EL (cell line): ENCODE data around the gene ONECUT2.
"Not testable (repeated sequence)": the region's sequence is repeated elsewhere in the genome, so short reads cannot be mapped to it uniquely, and the experiment has no call there.

ENCODE experiments used
- DNase-seq: peaks from one replicate; pipeline ENCODE4 v3.0.0-alpha.2; 2016

The ONECUT2 gene

GRCh38 chr18:57447154-57447621, 12.0 kb downstream of the ONECUT2 start:
- peak; percentile 31 for DNase-seq

DNA sequence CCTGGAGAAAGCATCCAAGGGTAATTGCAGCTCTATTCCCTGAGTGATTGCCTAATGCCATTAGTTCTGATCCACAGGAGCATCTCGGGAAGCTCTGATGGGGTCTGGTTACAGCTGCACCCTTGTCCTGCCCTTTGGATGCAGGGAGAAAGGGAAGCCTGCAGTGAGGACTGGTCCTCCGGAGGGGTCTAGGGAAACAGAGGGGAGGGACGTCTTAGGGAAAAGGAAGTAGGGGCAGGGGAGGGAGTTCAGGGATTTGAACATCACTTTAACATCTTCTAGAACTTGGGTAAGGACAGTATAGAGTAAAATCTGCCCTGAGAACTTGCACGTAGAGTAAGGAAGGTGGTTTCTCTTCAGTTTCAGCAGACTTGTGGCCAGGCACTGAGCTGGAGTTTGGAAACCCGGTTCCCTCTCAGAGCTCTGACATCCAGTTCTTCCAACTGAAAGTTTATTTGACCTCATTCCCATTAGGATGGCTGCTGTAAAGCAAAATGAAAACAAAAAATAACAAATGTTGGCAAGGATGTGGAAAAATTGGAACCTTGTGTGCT, 20.5 kb downstream of the ONECUT2 start:
- DNase-seq, result no peak

DNA sequence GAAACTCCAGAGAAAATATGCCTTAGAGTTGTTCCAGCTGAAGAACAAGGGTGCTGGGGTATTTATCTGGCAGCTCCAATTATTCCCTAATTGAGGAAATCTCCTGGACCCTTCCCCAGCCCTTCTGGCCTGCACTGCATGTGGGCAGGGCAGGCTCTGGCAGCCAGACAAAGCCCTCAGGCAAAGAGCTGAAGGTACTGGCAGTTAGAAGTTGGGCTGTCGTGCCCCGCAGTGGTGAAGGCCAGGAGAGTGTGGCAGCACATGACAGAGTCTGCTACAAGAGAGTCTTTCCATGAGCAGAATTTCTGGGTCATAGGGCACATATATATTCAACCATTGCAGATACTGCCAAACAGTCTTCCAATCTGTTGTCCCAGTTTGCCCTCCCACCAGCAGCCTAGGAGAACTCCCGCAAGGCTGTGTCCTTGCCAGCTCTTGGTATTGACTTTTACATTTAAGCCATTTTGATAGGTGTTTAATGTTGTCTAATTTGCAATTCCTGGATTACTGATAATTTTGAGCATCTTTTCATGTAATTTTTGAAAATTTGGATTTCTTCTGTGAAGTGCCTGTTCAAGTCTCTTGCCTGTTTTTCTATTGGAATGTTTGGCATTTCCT, 26.6 kb downstream of the ONECUT2 start:
- no peak for DNase-seq

DNA sequence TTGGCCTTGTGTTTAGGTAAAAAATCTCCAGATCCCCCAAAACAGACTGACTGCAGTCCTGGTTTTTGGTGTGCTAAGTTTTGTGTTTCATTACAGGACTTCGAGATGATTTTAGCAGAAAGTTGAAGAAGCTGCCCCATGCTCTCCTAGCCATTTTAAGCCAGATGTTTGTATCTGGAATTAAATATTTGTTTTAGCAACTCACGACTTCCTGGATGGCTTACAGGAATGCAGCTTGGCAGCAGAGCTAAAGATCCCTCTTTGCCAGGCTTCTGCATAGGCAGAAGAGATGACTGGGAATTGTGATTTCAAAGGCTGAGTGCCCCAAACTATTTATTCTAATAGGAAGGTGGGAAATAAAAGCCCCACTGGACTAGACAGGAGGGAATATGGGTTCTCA, 31.1 kb downstream of the ONECUT2 start:
- DNase-seq, result no peak

- DNase-seq, result no peak
Measured at GRCh38 chr18:57466745-57467409, 31.7 kb downstream of the ONECUT2 start.

- no peak for DNase-seq
Measured at GRCh38 chr18:57469884-57470283, 34.7 kb downstream of the ONECUT2 start.

DNA sequence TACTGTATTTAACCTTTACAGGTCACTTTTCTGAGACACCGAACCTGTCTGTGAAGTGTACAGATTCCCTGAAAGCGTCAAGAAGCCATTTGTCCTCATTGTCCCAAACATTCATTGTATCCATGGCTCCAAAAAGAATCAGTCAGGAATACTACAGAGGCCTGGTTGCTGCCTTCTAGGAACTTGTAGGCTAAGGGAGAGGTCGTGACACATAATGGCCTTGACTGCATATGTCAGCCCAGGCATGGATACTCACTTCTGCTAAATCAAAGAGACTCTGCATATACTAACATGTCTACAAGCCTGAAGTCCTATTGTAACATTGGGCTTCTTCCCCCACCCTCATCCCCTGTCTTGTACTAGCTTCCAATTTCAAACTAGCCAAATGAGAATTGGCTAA, 40.2 kb downstream of the ONECUT2 start:
- DNase-seq, result no peak

- no peak for DNase-seq
Measured at GRCh38 chr18:57475903-57476302, 40.7 kb downstream of the ONECUT2 start.

- no peak for DNase-seq
Measured at GRCh38 chr18:57480733-57481132, 45.6 kb downstream of the ONECUT2 start.

DNA sequence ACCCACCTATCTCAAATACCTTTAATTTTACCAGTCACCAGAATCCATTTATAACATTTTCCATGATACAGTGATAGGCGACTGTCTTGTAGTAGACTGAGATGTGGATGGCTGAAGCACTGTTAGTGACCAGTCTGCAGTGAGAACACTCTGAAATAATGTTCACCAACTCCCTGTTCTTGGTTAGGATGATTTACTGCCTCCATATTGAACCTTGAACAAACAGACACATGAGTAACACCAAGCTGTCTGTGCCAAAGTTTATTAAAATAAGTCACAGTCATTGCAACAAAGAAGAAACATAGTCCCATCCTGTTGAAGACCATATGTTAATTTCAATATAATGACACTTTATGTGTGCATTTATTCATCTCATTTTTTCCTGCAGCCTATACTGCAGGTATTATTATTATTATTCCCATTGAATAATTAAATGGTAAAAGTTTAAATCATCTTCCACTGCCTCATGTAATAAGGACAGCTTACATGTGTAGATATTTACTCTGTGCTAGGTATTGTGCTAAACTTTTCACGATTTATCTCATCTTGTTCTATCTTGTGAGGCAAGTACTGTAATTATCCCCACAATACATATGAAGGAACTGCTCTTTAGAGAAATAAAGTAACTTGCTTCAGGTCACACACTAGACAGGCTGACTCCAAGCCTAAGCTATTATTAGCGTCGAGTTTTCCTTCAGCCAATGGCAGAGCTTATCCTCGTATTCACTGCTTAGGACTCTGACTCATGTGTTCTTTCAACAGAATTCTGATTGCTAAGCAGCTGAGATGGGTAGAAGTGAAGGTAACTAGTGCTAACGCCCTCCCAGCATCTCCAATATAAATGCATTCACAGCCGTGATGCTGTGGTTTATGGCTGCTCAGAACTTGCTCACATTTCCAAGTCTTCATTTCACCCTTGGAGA, 62.5 kb downstream of the ONECUT2 start:
- no peak for DNase-seq

GRCh38 chr18:57498682-57499256, 63.6 kb downstream of the ONECUT2 start:
- DNase-seq, result no peak

- no peak for DNase-seq
Measured at GRCh38 chr18:57502624-57503023, 67.5 kb downstream of the ONECUT2 start.

DNA sequence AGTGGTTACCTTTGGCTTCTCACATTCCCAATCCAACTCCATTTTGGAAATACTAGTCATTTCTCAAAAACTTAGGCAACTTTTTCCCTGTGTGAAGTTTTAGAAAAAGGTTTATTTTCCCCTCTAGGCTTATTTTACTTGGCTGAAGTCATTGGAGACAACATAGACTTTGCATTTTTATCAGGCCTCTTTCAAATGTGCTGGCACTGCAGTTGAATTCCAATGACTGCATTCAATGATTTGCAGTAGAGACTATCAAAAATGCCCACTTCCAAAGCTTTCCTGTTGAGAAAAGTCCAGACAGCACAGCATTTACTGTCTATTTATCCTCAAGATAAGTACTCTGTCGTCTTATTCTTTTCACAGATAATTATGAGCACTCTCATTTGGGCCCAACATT, 70.1 kb downstream of the ONECUT2 start:
- DNase-seq, result no peak

- DNase-seq, result no peak
Measured at GRCh38 chr18:57516056-57516455, 80.9 kb downstream of the ONECUT2 start.

DNA sequence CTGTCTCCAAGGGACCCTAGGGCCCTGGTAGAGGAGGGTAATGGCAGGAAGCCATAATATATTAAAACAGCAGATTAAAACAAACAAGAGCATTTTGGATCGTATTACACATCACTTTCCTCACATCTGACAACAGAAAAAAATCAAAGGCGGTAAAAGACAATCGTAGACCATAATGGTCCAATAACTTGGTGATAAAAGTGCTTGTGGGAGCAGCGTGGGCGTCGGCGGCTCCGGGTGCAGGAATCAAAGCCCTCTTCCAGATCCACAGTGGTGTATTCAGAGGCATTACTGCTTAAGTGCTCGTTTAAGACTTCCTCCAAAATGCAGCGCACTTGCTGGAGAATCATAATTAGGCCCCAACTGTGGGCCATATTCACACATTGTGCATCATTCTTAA, 83.4 kb downstream of the ONECUT2 start:
- no peak for DNase-seq

GRCh38 chr18:57519668-57520424, 84.7 kb downstream of the ONECUT2 start:
- no peak for DNase-seq

- not testable (repeated sequence) for DNase-seq
Measured at GRCh38 chr18:57522348-57522747, 87.2 kb downstream of the ONECUT2 start.

DNA sequence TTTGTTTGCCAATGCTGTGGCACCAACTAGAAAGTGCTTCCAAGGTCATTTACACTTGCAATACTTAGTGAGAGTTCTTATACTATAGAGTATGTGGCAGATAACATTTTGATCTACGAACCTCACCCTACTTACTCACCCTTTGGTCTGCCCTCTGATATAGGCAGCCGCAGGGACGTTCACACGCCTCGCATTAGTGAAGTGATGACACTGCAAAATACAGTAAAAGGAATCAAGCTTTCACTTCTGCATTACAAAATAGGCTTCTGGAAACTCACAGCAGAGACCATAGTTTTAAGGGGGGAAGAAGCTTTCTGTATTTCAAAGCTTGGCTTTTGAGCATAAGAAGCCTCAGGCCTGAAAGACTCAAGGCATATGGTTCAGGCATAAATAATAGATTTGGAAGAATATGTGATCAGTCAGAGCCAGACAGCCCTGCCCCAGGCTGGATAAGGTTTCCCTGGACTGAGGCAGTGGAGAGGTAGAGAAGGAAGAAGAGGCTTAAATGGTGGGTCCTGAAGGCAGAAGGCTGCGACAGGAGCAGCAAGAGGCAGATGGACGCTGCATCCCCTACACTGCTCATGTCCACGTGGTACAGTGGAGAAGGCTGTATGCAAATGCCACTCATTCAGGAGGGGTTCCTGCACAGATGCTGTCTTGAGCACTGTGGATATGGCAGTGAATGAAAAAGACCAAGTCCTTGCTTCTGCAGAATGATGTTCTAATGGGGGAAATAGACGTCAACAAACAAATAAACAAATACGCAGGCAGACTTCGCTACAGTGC, 88.2 kb downstream of the ONECUT2 start:
- DNase-seq, result no peak

GRCh38 chr18:57527556-57528229, 92.5 kb downstream of the ONECUT2 start:
- no peak for DNase-seq

DNA sequence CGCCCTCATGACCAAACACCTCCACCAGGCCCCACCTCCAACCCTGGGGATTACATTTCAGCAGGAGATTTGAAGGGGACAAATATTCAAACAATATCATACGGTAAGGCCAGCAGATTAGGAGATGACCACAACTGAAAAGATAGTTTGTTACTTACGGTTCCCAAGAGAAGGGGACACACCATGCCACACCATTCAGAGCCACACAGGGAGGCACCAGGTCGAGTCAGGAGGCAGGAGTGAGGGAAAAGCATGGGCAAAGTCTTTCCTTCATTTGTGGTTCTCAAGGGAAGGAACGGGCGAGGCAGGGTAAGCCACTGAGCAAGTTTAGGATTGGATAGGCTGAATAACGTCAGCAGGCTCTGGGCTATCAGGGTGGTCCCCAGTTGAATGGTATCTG, 94.0 kb downstream of the ONECUT2 start:
- DNase-seq, result no peak
